B cell (primary cell): ENCODE data around the gene LIMCH1. TPM values are rescaled to one million over a fixed set of nuclear protein-coding genes. Genes with fewer than 3 reads are reported as not detected.

Source experiments
- ATAC-seq: fragments of 200-7000 bp; cut with Tn5 transposase; one replicate; pipeline ENCODE4 v1.10.0; 2021; ENCODE audit warnings: low read depth, mild to moderate bottlenecking, moderate number of reproducible peaks, moderate library complexity
- CTCF ChIA-PET: fragments of 350-600 bp; sonication (Branson Sonifier 250); formaldehyde crosslinking; loops from one replicate; lab custom pipeline; 2021; ENCODE audit warnings: antibody characterized with exemption, inconsistent platforms; lab: Charles Lee
- POLR2A ChIA-PET: fragments of 350-600 bp; sonication (Branson Sonifier 250); formaldehyde crosslinking; loops from one replicate; lab custom pipeline; 2021; ENCODE audit warnings: antibody characterized with exemption; lab: Charles Lee
- DNase-seq: peaks from one replicate; pipeline ENCODE4 v3.0.0; 2013
- H2AFZ ChIP-seq: 2 replicates; pipeline ENCODE4 v1.6.1; 2012; ENCODE audit warnings: mild to moderate bottlenecking, low read depth, low read length; ENCODE audit not compliant: insufficient read depth, poor library complexity, severe bottlenecking
- H3K27ac ChIP-seq, 2 donors: 1 replicate in 1 of 2; 2 replicates in 1 of 2; pipeline ENCODE4 v1.5.1; 2012 to 2013; ENCODE audit warnings: low read length in 2 of 2, mild to moderate bottlenecking in 2 of 2, moderate library complexity in 1 of 2
- H3K27me3 ChIP-seq, 4 experiments: fragments of 200-600 bp in 1 of 4; sonication (generic) in 1 of 4; replicated peaks in 1 of 4; 1 replicate in 2 of 4; 2 replicates in 2 of 4; pipeline versions ENCODE4 v1.6.1 to v1.7.0; 2013 to 2016; ENCODE audit warnings: low read length in 3 of 4, mild to moderate bottlenecking in 2 of 4, mixed read lengths in 1 of 4, moderate library complexity in 1 of 4; ENCODE audit not compliant: insufficient read depth in 4 of 4, control insufficient read depth in 3 of 4; ENCODE audit errors: control extremely low read depth in 1 of 4
- H3K36me3 ChIP-seq, 2 experiments: replicated peaks in 1 of 2; 1 replicate in 1 of 2; 2 replicates in 1 of 2; pipeline versions ENCODE4 v1.6.1 to v1.7.1; 2013; ENCODE audit warnings: low read length in 1 of 2; ENCODE audit not compliant: insufficient read depth in 2 of 2, control insufficient read depth in 1 of 2; ENCODE audit errors: control extremely low read depth in 1 of 2, extremely low read depth in 1 of 2
- H3K4me1 ChIP-seq, 2 donors: fragments of 200-600 bp in 1 of 2; sonication (generic) in 1 of 2; 1 replicate in 1 of 2; 2 replicates in 1 of 2; pipeline versions ENCODE4 v1.5.1 to v1.6.1; 2013 to 2017; ENCODE audit warnings: low read length in 2 of 2; ENCODE audit not compliant: control insufficient read depth in 2 of 2, insufficient read depth in 2 of 2
- H3K4me2 ChIP-seq: replicated peaks from 2 replicates; pipeline ENCODE3; 2012; ENCODE audit warnings: mild to moderate bottlenecking, low read depth, low read length; ENCODE audit not compliant: poor library complexity, severe bottlenecking
- H3K4me3 ChIP-seq, 5 experiments: fragments of 200-600 bp in 1 of 5; sonication (generic) in 1 of 5; 1 replicate in 3 of 5; 2 replicates in 2 of 5; pipeline versions ENCODE4 v1.5.1 to v1.7.0; 2011 to 2016; ENCODE audit warnings: low read length in 4 of 5, mild to moderate bottlenecking in 4 of 5, low read depth in 2 of 5, control low read depth in 1 of 5, moderate library complexity in 1 of 5; ENCODE audit not compliant: insufficient read depth in 1 of 5; ENCODE audit errors: control extremely low read depth in 1 of 5, extremely low read depth in 1 of 5
- H3K79me2 ChIP-seq: fragments of 200-600 bp; sonication (generic); one replicate; pipeline ENCODE4 v1.6.0; 2016; ENCODE audit warnings: low read length; ENCODE audit not compliant: control insufficient read depth, insufficient read depth
- H3K9ac ChIP-seq: fragments of 200-600 bp; sonication (generic); 2 replicates; pipeline ENCODE4 v1.6.1; 2017; ENCODE audit warnings: mild to moderate bottlenecking, low read length, moderate library complexity
- H3K9me3 ChIP-seq, 3 donors: one replicate each; pipeline versions ENCODE4 v1.6.1 to v1.7.1; 2013; ENCODE audit warnings: low read length in 2 of 3; ENCODE audit not compliant: control insufficient read depth in 2 of 3, insufficient read depth in 1 of 3; ENCODE audit errors: control extremely low read depth in 1 of 3
- H4K20me1 ChIP-seq: 2 replicates; pipeline ENCODE4 v1.6.0; 2012; ENCODE audit warnings: mild to moderate bottlenecking, low read length; ENCODE audit not compliant: insufficient read depth, control insufficient read depth, poor library complexity, severe bottlenecking
- H3K27ac Mint-ChIP-seq: one replicate; pipeline ENCODE4 v1.8.0; 2021; ENCODE audit warnings: mixed read lengths
- H3K27me3 Mint-ChIP-seq: one replicate; pipeline ENCODE4 v1.8.0; 2021; ENCODE audit warnings: mixed read lengths
- H3K4me1 Mint-ChIP-seq: one replicate; pipeline ENCODE4 v1.8.0; 2021; ENCODE audit warnings: mixed read lengths
- H3K4me3 Mint-ChIP-seq: one replicate; pipeline ENCODE4 v1.8.0; 2021; ENCODE audit warnings: mixed read lengths
- H3K9me3 Mint-ChIP-seq: one replicate; pipeline ENCODE4 v1.8.0; 2022; ENCODE audit warnings: mixed read lengths; ENCODE audit not compliant: insufficient read depth
- EZH2 ChIP-seq: IDR thresholded peaks from 2 replicates; pipeline ENCODE4 v1.6.1; 2012; ENCODE audit warnings: borderline replicate concordance, low read depth, mild to moderate bottlenecking, moderate library complexity, low read length; ENCODE audit not compliant: insufficient read depth, poor library complexity, severe bottlenecking
- WGBS: methylation state at CpG from one replicate; pipeline ENCODE4 v1.1.5; 2013; ENCODE audit warnings: missing lambda C conversion rate; ENCODE audit not compliant: insufficient coverage; 5-methylcytosine and 5-hydroxymethylcytosine counted together
- intact Hi-C: fragments of 100-400 bp; cut with micrococcal nuclease; formaldehyde crosslinking; loops from one replicate; pipeline ENCODE4 v1.10.0; 2022
- polyA plus RNA-seq: library from polyadenylated mRNA; depleted of rRNA; stranded (reverse); fragments of >200 nt; gene quantifications from 2 replicates; pipeline ENCODE4 v1.2.3, GENCODE V29; 2012
- total RNA-seq, 2 donors: library from RNA; stranded (reverse); fragments of 120-200 nt in 1 of 2; gene quantifications; 1 replicate in 1 of 2; 2 replicates in 1 of 2; pipeline versions ENCODE4 v1.2.3 to v1.2.4, GENCODE V29; 2013 to 2022
- TF ChIP-seq, protein P1 (sequence below): fragments of 200-600 bp; IDR thresholded peaks from one replicate; pipeline ENCODE4 v1.8.0; 2022; ENCODE audit warnings: antibody characterized with exemption, mild to moderate bottlenecking

LIMCH1 gene
- total and polyA plus RNA-seq, 2 donors (not counting 1 experiment from before 2014, with no cell fraction given) = not detected

DNA sequence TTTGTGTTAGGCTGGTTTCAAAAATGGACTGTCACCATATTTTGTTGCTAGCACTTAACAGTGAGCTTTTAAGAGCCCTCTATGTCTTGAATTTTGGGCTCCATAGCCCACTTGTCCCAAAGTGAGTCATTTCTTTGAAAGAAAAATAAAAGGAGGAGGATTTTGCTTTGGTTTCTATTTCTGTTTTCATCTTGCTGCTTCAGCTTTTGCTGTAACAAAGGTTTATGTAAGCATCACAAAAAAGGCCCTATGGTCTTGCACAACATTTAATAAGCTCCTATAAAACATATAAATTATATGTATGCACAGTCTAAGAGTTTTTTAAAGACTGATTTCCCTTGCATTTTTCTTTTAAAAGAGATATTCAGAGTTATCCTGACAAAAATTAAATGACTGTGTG is 105.4 kb downstream of the LIMCH1 start:
- Mint-ChIP-seq H3K27me3 (peaks cover 37% of the 10 kb centered on the region), H3K9me3 (no peaks in the 10 kb centered on the region)

GRCh38 chr4:41644288-41644914 is 106.4 kb downstream of the LIMCH1 start:
- peaks cover 21% of the 10 kb centered on the region for H3K4me1 Mint-ChIP-seq
- no peaks in the 10 kb centered on the region for H3K79me2 ChIP-seq
- no peaks in the 10 kb centered on the region for H3K36me3 ChIP-seq
- 22% methylated on average over 40 of the region's 41 CpGs for WGBS
- peaks cover 0 to 4% (median 0%) of the 10 kb centered on the region in 3 donors for H3K9me3 ChIP-seq
- ATAC-seq (no peak), DNase-seq (no peak)
- no peaks in the 10 kb centered on the region for H3K9me3 Mint-ChIP-seq
- H3K4me2 ChIP-seq = no peak overlapping the region
- H3K9ac ChIP-seq = no peak overlapping the region
- H3K4me3 Mint-ChIP-seq = no peak overlapping the region
- H4K20me1 ChIP-seq = no peaks in the 10 kb centered on the region
- no peak overlapping the region for H3K4me3 ChIP-seq
- no peak for TF ChIP-seq EZH2
- TF ChIP-seq, protein P1, sequence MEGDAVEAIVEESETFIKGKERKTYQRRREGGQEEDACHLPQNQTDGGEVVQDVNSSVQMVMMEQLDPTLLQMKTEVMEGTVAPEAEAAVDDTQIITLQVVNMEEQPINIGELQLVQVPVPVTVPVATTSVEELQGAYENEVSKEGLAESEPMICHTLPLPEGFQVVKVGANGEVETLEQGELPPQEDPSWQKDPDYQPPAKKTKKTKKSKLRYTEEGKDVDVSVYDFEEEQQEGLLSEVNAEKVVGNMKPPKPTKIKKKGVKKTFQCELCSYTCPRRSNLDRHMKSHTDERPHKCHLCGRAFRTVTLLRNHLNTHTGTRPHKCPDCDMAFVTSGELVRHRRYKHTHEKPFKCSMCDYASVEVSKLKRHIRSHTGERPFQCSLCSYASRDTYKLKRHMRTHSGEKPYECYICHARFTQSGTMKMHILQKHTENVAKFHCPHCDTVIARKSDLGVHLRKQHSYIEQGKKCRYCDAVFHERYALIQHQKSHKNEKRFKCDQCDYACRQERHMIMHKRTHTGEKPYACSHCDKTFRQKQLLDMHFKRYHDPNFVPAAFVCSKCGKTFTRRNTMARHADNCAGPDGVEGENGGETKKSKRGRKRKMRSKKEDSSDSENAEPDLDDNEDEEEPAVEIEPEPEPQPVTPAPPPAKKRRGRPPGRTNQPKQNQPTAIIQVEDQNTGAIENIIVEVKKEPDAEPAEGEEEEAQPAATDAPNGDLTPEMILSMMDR = peak; percentile 26
- H3K27me3 Mint-ChIP-seq = peaks cover 26% of the 10 kb centered on the region
- H3K27ac Mint-ChIP-seq = no peak overlapping the region
- no peak overlapping the region for H2AFZ ChIP-seq
- H3K4me1 ChIP-seq = peaks cover 13 to 15% of the 10 kb centered on the region in 2 donors
- ChIA-PET CTCF (interaction anchor here (1.0 to 1.4 kb wide), 2 partner anchors 10 to 17 kb away, joined by 3 to 5 read pairs; no protein-coding TSS in a partner anchor), POLR2A (no interaction called here)
- intact Hi-C loops = no loop called here
- H3K27me3 ChIP-seq = peaks cover 0 to 15% (median 10%) of the 10 kb centered on the region in 4 experiments
- H3K27ac ChIP-seq = no peak overlapping the region

More for the DNA sequence above, 105.4 kb downstream of the LIMCH1 start:
- Mint-ChIP-seq H3K27ac (no peak overlapping the region), H3K4me3 (no peak overlapping the region), H3K4me1 (peaks cover 21% of the 10 kb centered on the region)
- DNase-seq (no peak), ATAC-seq (no peak)
- no peak overlapping the region for H3K27ac ChIP-seq
- no peaks in the 10 kb centered on the region for H3K79me2 ChIP-seq
- peaks cover 0 to 4% (median 0%) of the 10 kb centered on the region in 3 donors for H3K9me3 ChIP-seq
- intact Hi-C loops = no loop called here
- ChIA-PET POLR2A (no interaction called here), CTCF (interaction anchor here (0.5 to 1.4 kb wide), 3 partner anchors 9 to 650 kb away, joined by 4 to 6 read pairs (median 5); no protein-coding TSS in a partner anchor)
- H3K4me3 ChIP-seq = no peak overlapping the region
- no peak overlapping the region for H2AFZ ChIP-seq
- H3K36me3 ChIP-seq = no peaks in the 10 kb centered on the region
- H4K20me1 ChIP-seq = no peaks in the 10 kb centered on the region
- peaks cover 13 to 15% of the 10 kb centered on the region in 2 donors for H3K4me1 ChIP-seq
- TF ChIP-seq, protein P1 = no peak
- TF ChIP-seq EZH2 = no peak
- H3K9ac ChIP-seq = no peak overlapping the region
- peaks cover 0 to 15% (median 10%) of the 10 kb centered on the region in 4 experiments for H3K27me3 ChIP-seq
- H3K4me2 ChIP-seq = no peak overlapping the region
